Brain microvascular endothelial cell (primary cell): ENCODE data around the gene FSTL4.

Source experiments
- DNase-seq: peaks from one replicate; pipeline ENCODE4 v3.0.0-alpha.2; 2020
- H3K27ac ChIP-seq: fragments of 250-450 bp; sonication (Bioruptor Pico); 2 replicates; pipeline ENCODE4 v1.5.1; 2020; ENCODE audit warnings: mild to moderate bottlenecking, moderate library complexity
- H3K27me3 ChIP-seq: fragments of 250-450 bp; sonication (Bioruptor Pico); replicated peaks from 2 replicates; pipeline ENCODE4 v1.5.1; 2020; ENCODE audit warnings: mild to moderate bottlenecking
- H3K36me3 ChIP-seq: fragments of 250-450 bp; sonication (Bioruptor Pico); replicated peaks from 2 replicates; pipeline ENCODE4 v1.5.1; 2020; ENCODE audit warnings: mild to moderate bottlenecking
- H3K4me3 ChIP-seq: 2 replicates; pipeline ENCODE4 v1.5.1; 2011; ENCODE audit warnings: low read depth, mild to moderate bottlenecking, control low read depth, low read length, moderate library complexity
- CTCF ChIP-seq: IDR thresholded peaks from 2 replicates; pipeline ENCODE4 v1.5.1; 2011; ENCODE audit warnings: low read depth, mild to moderate bottlenecking, moderate library complexity, low read length, control low read depth, inconsistent platforms; ENCODE audit errors: missing control alignments
- in situ Hi-C: cut with HindIII; loops from 2 replicates; pipeline ENCODE4 v1.10.0; 2017; ENCODE audit warnings: low sequenced_read_pairs, low pct_ligation_motif_present

FSTL4 gene

GRCh38 chr5:133460172-133460758, 152.1 kb downstream of the FSTL4 start:
- Histone ChIP-seq H3K27ac (no peak overlapping the region), H3K4me3 (no peak overlapping the region), H3K36me3 (no peaks in the 10 kb centered on the region), H3K27me3 (no peaks in the 10 kb centered on the region)
- peak; percentile 76 for TF ChIP-seq CTCF
- no peak for DNase-seq
- in situ Hi-C loops: no loop called here

- TF ChIP-seq CTCF: no peak
- no peak for DNase-seq
- Histone ChIP-seq H3K27ac (no peak overlapping the region), H3K27me3 (no peaks in the 10 kb centered on the region), H3K4me3 (no peak overlapping the region), H3K36me3 (no peaks in the 10 kb centered on the region)
- in situ Hi-C loops: no loop called here
Measured at GRCh38 chr5:133459474-133460160, 152.7 kb downstream of the FSTL4 start.

- in situ Hi-C loops: no loop called here
Measured at GRCh38 chr5:133458435-133458834, 153.9 kb downstream of the FSTL4 start.

GRCh38 chr5:133457439-133458355, 154.6 kb downstream of the FSTL4 start:
- no peak overlapping the region for H3K27ac ChIP-seq
- no peaks in the 10 kb centered on the region for H3K36me3 ChIP-seq
- peak; percentile 11 for DNase-seq
- TF ChIP-seq CTCF: no peak
- in situ Hi-C loops: no loop called here
- H3K4me3 ChIP-seq: no peak overlapping the region
- H3K27me3 ChIP-seq: no peaks in the 10 kb centered on the region

More at GRCh38 chr5:133458435-133458834, 153.9 kb downstream of the FSTL4 start:
- Histone ChIP-seq H3K27me3 (no peaks in the 10 kb centered on the region), H3K4me3 (no peak overlapping the region), H3K27ac (no peak overlapping the region), H3K36me3 (no peaks in the 10 kb centered on the region)
- no peak for TF ChIP-seq CTCF
- no peak for DNase-seq

GRCh38 chr5:133456933-133457402, 155.4 kb downstream of the FSTL4 start:
- H3K27ac ChIP-seq: no peak overlapping the region
- no peaks in the 10 kb centered on the region for H3K27me3 ChIP-seq
- in situ Hi-C loops: no loop called here
- TF ChIP-seq CTCF: no peak
- no peak for DNase-seq
- H3K36me3 ChIP-seq: no peaks in the 10 kb centered on the region
- no peak overlapping the region for H3K4me3 ChIP-seq
